GM04503 (cell line): ENCODE results near the gene ACTN1.
"Not testable (repeated sequence)": the region's sequence is repeated elsewhere in the genome, so short reads cannot be mapped to it uniquely, and the experiment has no call there.

Experiments
- DNase-seq: peaks from one replicate; pipeline ENCODE4 v3.0.0-alpha.2; 2012; ENCODE audit warnings: low read depth

ACTN1 gene

DNA sequence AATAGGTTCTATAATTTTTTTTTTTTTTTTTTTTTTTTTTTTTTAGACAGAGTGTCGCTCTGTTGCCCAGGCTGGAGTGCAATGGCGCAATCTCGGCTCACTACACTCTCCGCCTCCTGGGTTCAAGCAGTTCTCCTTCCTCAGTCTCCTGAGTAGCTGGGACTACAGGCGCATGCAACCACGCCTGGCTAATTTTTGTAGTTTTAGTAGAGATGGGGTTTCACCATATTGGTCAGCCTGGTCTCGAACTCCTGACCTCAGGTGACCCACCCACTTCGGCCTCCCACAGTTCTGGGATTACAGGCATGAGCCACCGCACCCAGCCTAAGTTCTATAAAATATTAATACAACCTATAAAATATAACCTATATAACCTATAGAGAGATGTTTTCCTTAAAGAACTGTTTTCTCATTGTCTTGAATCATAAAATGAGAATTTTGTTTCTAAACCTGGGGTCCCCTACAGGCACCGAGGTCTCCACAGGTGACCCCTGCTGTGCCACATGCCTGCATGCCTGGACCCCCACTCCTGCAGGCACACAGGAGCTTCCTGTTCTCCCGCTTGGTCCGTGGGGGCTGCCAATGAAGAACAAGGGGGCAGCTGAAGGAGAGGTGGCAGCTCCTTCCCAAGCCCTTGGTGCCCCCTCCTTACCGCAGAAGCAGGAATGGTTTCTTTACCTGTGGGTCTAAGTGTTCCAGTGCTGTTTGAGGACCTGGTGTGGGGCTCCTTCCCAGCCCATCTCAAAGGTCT is 115.3 kb downstream of the ACTN1 start:
- no peak for DNase-seq

DNA sequence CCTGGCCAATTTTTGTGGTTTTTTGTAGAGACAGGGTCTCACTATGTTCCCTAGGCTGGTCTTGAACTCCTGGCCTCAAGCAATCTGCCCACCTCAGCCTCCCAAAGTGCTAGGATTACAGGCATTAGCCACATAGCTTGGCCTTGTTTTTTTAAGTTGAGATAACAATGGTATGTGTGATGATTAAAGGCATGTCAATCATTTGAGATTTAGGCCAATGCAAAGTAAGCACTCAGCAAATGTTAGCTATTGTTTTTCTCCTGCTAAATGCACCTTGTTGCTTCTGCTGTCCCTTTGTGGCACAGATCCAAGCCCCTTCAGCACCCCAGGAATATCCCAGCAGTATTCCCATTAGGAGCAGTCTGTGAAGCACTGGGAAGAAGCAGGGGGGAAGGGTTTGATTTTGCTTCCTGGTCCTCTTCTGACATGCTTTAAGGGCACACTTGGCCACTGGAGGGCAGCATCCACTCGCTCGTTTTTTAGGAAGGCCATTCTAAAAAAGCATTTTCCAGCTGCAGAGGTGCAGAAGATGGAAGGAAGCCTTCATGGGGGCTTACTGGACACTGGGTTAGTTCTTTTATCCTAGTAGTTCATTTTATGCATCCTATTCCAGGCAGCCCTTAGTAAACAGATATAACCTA is 116.0 kb downstream of the ACTN1 start:
- DNase-seq = peak; percentile 18

- no peak for DNase-seq
Measured at GRCh38 chr14:68860771-68861170, 118.3 kb downstream of the ACTN1 start.

- DNase-seq = no peak
Measured at GRCh38 chr14:68857516-68858070, 121.5 kb downstream of the ACTN1 start.

DNA sequence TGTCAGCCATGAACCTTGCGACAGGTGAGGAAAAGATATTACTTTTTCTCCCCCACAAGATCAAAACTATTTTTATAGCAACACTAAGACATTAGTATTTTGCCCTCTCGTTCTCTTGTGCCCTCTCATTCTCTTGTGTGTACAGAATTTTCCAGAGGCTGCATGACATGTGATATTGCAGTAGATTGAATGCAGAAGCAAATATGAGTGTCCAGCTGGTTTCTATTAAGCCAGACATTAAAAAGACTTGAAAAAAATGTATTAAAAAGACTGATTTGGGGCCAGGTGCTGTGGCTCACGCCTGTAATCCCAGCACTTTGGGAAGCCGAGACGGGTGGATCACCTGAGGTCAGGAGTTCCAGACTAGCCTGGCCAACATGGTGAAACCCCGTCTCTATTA is 122.5 kb downstream of the ACTN1 start:
- DNase-seq = no peak

DNA sequence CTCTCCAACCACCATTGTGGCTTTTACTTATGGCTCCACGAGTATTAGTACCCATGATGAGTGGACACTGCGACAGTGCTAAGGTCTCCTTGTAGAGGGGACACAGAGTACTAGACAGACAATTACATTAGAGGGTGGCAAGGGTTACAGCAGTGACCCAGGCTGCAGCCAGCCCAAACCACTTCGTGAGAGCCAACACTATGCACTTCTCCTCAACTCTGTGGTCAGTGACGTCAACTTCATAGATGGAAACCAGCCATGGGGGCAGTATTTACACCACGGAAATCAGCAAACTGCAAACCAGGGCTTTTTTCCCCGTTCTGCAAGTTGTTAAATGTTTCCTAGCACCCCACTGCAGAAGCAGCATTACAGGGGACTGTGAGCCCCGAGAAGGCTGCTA is 124.7 kb downstream of the ACTN1 start:
- no peak for DNase-seq

- DNase-seq = no peak
Measured at GRCh38 chr14:68853749-68854148, 125.4 kb downstream of the ACTN1 start.

GRCh38 chr14:68852493-68852892 is 126.6 kb downstream of the ACTN1 start:
- not testable (repeated sequence) for DNase-seq

DNA sequence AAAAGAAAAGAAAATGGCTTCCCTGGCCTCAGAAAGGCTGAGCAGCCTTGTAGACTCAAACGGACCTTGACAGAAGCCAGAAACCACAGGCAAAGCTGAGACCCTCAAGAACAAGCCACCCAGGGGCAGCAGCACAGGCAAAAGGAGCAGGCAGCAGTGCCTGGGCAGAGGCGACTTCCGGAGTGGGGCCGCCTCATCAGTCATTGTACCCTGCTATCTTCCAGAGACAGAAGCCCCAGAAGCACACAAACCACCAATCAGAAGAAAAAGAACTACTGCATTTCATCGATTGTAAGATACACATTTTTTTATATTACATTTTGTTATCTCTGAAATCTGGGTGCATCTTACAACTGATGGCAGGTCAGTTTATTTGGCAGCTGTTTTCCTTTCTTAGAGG is 128.0 kb downstream of the ACTN1 start:
- no peak for DNase-seq

DNA sequence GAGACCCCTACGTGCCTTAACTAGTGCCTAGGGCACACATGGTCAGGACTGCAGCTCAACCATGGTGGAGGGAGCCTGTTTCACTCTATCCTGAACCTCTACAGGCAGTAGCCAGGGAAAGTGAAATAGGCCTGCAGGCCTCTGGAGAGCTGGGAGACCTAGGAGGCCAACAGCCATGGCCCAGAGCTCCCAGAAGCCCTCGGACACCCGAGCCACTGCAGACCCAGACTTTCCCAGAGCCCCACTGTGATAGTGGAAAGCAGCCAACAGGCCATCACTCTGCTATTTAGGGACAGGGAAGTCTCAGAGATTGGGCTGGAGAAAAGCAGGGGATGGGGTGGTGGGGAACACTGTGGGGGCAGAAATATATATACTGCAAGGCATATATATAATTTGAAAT is 129.7 kb downstream of the ACTN1 start:
- DNase-seq = no peak

- no peak for DNase-seq
Measured at GRCh38 chr14:68848253-68848652, 130.8 kb downstream of the ACTN1 start.

GRCh38 chr14:68847640-68848039 is 131.5 kb downstream of the ACTN1 start:
- DNase-seq = not testable (repeated sequence)

DNA sequence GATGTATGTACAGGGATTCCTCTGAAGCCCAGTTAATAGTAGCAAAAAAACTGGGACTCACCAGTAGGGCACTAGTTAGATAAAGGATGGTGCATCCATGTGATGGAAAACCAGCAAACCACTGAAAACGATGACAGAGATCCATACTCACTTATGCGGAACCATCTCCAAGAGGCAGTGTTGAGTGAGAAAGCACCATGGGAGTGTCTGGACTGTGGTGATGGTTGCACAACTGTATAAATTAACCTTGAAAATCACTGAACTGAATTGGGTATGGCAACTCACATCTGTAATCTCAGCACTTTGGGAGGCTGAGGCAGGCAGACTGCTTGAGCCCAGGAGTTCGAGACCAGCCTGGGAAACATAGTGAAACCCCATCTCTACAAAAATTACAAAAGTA is 132.6 kb downstream of the ACTN1 start:
- no peak for DNase-seq

DNA sequence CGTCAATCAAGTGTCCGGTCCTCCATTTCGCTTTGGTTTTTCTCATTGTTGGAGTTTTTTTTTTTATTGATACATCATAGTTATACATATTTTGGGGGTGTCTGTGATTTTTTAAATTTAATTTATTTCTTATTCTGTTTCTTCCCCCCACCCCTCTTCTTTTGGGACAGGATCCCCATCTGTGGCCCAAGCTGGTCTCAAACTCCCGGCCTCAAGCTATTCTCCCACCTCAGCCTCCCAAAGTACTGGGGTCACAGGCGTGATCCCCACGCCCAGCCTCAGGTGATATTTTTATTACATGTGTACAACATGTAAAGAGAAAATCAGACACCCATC is 134.9 kb downstream of the ACTN1 start:
- DNase-seq = no peak

DNA sequence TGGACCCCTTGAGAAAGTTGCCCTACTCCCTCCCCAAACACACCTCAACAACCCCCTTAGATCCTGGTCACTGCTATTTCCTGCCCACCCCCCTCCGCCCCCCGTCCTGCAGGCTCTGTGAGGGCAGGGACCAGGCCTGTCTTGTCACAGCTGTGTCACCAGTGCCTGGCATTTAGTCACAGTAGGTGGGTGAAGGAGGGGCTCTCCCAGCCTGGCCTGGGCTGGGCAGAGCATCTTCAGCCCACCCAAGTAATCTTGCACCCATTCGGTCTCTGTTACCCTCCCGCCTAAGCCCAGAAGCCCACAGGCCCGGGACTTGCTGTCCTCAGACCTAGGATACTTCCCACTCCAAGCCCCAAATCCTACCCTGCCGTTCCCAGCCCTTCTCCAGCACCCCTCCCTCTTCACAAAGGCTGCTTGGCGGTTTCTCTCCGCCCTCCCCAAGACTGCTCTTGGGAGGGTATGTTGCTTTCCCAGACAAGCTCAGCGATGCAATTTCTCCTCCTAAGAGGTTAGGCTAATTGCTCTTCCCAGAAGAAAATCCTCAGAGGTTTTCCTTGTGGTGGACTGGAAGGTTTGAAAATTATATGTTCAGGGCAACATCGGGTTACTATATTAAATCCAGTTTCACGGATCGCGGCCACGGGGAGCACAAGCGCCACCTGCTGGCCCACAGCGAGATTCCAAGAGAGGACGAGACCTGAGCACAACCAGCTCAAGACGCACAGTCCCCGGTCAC is 135.5 kb downstream of the ACTN1 start:
- no peak for DNase-seq

DNA sequence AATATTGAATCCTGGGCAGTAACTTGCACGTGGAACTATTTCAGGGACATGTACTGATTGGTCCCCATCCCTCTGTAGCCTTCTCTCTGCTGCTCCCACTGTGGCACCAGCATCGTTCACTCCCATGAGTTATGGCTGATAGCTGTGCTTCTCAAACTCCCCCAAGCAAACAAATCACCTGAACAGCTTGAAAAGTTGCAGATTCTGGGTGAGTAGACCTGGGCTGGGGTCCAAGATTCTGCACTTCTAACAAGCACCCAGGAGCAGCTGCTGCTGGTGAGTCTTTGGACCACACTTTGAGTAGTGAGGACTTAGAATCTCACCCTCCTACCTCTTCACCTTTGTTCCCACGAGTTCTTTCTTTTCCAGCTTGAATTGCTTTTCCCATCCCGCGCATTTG is 136.8 kb downstream of the ACTN1 start:
- DNase-seq = no peak

DNA sequence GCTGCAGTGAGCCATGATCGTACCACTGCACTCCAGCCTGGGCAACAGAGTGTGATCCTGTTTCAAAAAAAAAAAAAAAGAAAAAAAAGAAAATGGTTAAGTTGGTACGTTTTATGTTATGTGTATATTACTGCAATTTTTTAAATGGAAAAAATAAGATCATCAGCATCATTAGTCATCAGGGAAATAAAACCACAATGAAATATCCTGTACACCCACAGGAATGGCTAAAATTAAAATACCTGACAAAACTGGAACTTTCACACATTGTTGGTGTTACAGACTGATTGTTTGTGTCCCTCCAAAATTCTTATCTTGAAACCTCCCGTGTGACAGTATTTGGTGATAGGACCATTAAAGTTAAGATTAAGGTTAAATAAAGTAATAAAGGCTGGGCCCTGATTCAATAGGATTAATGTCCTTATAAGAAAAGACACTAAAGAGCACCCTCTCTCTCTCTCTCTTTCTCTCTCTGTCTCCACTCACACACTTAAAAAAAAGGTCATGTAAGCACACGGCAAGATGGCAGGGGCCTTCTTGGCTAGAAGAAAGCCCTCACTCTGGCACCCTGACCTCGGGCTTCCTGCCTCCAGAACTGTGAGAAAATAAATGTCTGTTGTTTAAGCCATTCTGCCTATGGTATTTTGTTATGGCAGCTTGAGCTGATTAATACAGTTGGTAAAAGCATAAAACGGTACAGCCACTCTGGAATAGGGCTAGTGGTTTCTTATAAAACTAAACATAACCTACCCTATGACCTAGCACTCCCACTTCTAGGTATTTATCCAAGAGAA is 137.9 kb downstream of the ACTN1 start:
- no peak for DNase-seq

DNA sequence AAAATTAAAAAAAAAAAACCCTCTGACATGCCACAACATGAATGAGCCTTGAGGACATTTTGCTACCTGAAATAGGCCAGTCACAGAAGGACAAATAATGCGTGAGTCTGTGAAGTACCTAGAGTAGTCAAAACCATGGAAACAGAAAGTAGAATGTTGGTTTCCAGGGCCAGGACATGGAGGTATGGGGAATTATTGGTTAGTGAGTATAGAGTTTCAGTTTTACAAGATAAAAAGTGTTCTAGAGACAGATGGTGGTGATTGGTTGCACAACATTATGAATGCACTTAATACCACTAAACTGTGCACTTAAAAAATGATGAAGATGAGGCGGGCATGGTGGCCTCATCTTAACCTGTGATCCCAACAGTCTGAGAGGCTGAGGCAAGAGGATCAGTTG is 138.6 kb downstream of the ACTN1 start:
- no peak for DNase-seq

- DNase-seq = no peak
Measured at GRCh38 chr14:68836082-68836481, 143.0 kb downstream of the ACTN1 start.

DNA sequence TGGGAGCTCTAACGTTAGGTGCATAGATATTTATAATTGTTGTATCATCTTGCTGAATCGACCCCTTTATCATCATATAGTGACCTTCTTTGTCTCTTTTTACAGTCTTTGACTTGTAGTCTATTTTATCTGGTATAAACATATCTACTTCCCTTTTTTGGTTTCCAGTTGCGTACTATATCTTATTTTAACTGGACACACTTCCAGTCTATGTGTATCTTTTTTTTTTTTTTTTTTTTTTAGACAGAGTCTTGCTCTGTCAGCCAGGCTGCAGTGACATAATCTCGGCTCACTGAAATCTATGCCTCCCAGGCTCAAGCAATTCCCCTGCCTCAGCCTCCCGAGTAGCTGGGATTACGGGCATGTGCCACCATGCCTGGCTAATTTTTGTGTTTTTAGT is 144.3 kb downstream of the ACTN1 start:
- no peak for DNase-seq

- DNase-seq = no peak
Measured at GRCh38 chr14:68828698-68829097, 150.4 kb downstream of the ACTN1 start.

- no peak for DNase-seq
Measured at GRCh38 chr14:68825729-68826128, 153.4 kb downstream of the ACTN1 start.
